Fibroblast of skin of right quadriceps (primary cell): ENCODE data around the gene KIDINS220.

Experiments
- DNase-seq: peaks from one replicate; pipeline ENCODE4 v3.0.0-alpha.2; 2013

The KIDINS220 gene

DNA sequence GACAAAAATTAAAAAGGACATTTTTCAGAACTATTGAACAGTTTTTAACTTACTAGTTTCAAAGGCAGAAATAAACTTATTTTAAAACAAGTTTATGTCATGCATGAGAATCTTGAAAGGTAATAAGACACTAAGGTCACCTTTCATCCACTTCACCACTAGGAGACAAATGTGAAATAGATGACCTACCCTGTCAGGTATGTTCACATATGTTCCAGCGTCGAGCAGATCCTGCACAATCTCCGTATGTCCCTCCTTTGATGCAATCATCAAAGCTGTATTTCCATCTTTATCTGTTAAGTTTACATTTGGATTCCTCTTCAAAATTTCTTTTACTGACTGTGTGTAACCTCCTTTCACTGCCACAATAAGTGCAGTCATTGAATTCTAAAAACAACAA, 34.7 kb downstream of the KIDINS220 start:
- DNase-seq = no peak

DNA sequence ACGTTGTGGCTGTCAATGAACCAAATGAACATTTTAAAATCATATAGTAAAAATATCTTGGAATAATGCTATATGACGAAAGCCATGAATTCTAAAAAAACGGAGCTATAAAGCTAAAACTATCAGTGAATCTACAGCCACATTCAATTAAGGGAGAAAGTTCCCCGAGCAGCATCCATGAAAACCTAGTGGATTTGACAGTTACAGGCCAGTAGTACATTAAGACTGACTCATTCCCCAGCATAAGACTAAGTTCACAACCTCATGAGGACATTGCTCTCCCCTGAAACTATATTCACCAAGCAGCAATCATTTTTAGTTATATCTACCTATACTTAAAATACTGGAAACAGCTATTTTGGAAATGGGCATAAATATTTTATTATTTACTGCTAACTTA, 36.6 kb downstream of the KIDINS220 start:
- DNase-seq = no peak

DNA sequence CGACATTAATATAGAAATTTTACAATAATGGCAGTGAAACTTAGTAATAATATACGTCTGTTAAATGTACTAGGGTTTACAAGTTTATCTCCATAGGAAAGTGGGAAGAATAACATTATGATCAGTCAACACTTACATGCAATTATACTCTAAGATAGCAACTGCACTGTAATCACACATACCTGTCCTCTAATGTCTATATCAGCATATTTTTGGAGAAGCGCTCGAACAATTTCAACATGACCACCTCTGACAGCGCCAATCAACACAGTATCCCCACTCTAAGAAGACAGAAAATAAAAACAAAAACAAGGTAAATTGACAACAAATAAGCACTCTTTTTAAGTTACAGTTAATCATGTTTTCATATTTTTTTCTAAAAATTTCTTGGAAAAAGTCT, 37.2 kb downstream of the KIDINS220 start:
- DNase-seq = no peak

DNA sequence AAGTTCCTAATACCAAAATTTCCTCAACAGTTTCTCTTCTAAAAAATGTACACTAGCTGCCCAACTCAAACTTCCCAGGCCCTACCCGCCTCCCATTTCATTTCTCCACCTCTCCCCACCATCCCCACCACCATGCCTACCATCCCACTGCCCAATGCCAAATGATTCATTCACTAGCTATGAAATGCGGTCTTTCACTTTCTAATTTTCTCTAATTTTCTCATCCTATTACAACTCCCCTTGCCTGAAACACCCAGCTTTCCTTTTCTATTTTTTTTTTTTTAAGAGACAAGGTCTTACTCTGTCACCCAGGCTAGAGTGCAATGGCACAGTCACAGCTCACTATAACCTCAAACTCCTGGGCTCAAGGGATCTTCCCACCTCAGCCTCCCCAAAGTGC, 38.4 kb downstream of the KIDINS220 start:
- no peak for DNase-seq

DNA sequence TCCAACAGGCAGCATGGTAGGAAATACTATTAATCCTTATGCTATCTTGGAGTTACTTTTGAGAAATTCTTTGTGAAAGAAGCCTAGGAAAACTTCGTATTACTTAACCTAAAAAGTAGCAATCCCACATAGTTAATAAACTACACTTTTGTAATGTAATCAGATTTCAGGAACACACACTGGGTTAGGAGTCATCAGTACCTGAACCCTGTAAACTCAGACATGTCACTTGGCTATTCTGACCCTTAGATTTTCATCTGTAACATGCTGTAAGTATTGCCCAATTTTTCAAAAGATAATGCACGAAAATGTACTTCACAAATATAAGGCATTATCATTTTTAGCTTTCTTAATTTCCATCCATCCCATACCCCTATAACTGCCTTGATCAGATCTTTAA, 39.0 kb downstream of the KIDINS220 start:
- DNase-seq = no peak

DNA sequence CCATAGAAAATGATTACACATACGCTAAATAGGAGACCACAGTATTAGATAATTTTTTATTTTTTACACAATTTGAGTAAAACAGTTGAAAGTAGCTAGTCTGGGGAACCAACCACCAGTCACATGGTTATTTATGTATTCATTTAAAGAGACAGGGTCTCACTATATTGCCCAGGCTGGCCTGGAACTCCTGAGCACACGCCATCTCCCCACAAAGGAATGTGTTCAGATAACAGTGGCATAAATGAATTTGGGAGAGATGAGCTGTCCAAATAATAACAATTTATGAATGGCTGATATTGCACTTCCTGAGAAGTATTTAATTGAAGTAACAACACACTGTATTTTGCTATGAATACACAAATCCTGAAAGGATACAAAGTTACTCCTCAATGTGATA, 39.7 kb downstream of the KIDINS220 start:
- no peak for DNase-seq

DNA sequence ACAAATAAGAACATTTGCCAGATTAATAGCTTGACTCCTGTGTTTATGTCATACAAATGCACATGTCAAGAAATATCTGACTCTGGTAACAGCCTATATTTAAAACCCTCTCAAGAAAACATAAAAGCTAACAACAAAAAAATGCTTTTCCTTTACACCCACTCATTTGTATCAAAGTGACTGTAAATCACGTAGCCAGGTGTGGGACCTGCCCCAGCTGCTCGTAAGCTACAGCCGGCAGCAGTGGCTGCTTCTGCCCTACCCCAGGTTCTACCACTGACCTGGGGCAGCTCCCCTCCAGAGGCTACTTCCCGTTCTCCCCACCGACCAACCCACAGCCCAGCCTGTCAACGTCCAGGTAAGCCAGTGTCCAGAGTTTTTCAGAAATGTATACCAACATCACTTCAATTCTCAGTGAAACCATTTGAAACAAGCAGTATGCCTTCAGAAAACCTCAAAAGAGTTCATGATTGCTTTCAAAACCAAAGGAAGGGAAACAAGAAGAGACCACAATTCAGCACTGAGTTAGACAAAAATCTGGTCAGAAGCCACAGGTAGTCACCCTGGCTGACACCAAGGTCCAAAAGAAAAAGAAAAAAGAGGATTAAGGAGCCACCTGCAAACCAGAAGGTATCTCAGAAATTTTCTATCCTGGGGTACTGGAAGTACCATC, 40.4 kb downstream of the KIDINS220 start:
- no peak for DNase-seq

DNA sequence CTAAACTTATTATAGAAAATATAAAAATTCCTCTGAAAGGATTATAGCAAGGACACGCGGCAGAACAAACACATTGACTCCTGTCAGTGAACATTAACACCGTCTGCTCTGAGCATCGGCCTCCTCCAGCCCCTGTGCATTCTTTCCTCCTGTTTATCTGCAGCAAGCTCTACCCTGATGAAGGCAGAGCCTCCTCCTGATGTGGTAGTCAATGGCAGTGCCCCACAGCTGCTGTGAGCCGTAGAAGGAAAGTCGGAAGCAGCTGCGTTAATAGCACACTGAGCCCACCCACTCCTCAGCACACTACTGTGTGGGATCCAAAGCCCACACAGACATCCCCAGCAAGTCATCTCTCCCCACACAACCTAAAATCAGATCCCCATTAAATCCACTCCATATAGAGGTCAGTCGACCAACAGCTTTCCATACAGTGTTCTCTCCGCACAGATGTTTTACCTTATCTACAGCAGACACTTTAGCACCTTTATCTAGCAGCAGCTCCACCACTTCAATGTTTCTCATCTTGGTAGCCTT, 41.0 kb downstream of the KIDINS220 start:
- no peak for DNase-seq

DNA sequence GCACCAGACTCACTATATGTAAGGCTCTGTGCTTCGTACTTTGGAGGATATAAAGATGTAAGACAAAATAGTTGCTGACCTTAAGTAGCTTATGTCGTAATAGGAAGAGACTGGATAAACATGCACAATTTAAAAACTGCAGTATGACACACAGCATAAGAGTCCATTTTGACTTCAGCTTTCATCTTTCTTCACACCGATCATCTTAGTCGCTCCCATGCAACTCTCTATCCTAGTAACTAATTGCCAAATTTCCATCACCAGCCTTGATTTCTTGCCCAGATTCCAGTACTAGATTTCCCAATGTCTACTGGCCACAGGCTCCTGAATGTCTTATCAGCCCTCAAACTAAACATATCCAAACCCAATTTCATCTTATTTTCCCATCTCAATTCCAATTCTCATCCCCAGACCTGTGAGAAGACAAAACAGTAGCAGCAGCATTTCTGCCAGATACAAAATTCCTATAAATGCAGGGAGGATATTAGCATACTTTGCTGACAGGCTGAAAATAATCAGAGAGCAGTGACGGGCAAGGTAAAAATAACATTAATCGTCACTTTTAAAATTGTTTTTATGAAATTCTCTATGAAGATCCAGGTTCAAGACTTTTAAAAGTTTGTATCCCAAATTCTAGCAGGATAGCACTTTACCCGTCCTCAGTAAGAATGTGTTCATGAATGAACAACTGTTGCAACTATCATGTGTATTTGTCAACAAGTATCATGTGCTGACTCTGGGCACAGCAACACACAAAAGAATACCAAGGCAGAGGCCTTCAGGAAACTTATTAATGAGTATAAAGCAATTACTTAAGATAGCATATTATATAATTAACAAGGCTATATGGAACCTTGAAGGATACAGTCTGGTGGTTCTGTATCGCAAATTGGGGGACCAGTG, 42.2 kb downstream of the KIDINS220 start:
- peak; percentile 86 for DNase-seq

DNA sequence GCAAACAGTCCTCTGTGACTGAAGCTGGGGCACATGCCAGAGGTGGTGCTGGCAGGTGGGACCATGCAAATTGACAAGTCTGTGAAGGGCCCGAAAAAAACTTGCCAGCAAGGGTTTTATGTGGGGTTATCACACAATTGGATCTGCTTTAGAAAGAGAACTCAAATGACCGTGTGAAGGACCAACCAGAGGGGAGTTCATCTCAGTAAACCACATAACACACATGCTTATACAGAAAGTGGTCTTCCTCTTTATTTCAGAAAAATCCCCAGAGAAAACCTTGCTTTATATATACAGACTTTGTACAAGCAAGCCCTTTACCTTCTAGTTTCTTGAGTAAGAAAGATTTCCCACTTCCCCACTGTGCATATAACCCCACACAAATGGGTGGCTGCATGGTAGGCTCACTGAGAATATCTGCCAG, 46.7 kb downstream of the KIDINS220 start:
- no peak for DNase-seq

DNA sequence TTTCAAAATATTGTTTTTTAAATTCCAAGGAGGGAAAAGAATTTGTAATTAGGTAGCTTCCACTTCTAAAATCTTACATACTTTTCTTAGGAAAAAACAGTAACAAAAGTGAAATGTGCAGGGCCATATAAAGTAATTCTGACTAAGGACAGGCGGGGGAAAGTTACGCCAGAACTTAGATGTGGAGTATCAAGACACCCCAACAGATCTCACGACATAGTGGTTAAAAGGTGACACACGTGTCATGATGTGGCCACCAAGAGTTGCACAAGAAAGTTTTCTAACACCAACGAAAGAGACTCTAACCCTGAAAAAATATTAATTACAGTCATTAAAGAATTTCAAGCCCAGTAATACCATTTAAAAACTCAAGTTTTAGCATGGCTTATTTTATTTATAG, 51.0 kb downstream of the KIDINS220 start:
- no peak for DNase-seq

DNA sequence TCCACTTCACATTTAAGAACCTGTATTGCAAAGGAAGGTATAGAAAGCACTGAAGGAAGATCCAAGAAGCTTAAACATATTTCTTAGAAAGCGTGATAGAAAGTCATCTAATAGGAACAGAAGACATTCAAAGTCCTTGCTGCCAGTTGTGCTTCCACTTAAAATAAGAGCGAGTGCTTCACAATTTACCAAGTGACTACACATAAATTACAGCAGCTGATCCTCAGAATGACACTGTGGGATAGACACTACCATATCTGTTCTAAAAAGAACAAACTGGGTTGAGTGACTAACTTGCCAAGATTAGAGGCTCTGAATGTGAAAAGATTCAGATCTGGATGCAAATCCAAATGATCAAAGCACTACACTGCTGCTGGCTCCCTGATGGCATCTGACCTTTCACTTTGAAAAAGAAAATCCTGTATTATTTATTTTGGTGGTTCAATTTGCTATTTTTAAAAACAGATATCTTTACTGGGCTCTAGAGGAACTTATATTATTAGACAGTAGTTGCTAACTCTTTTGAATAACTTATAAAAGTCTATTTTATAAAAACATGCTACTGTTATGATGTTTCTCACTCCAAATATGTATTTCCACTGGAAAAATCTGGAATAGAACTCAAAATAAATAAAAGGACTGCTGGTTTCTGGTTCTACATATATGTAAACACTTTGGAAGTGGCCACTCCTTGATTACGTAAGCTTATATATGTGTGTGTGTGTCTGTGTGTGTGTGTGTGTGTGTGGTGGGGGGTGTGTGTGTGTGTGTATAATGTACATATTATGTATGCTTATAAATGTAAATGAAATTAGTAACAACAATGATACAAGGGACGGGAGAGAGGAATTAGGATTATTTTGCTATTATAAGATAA, 57.4 kb downstream of the KIDINS220 start:
- no peak for DNase-seq

DNA sequence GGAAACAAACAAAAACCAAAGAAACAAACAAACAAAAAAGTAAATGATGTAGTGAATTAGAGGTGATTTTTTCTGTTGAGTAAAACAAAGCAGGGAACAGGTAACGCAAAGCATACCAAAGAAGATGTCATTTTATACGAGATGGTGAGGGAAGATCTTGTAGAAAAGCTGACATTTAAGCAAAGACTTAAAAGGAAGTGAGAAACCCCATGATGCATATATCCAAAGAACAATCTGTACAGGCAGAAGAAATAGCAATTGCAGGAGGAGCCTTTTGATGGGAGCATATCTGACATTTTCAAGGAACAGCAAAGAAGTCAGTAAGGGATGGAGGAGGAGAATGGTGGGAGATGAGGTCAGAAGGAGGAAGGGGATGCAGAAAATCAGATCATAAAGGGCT, 63.0 kb downstream of the KIDINS220 start:
- no peak for DNase-seq

DNA sequence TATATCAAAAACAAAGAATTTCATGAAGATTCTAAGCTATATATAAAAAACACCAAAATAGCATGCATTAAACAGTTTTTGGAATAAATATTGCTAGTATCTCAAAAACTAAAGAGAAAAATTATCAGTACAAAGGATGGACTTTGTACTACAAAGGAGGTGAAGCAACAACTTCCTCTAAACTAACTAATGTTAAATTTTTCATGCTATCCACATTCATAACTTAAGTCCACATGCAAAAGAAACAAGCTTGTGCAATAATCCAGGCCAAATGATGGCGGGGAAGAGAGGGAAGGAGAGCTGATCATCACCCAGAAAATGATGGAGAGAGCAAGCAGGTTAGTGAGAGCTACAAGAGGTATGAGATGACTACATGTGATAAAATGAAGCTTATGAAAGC, 70.1 kb downstream of the KIDINS220 start:
- DNase-seq = no peak

DNA sequence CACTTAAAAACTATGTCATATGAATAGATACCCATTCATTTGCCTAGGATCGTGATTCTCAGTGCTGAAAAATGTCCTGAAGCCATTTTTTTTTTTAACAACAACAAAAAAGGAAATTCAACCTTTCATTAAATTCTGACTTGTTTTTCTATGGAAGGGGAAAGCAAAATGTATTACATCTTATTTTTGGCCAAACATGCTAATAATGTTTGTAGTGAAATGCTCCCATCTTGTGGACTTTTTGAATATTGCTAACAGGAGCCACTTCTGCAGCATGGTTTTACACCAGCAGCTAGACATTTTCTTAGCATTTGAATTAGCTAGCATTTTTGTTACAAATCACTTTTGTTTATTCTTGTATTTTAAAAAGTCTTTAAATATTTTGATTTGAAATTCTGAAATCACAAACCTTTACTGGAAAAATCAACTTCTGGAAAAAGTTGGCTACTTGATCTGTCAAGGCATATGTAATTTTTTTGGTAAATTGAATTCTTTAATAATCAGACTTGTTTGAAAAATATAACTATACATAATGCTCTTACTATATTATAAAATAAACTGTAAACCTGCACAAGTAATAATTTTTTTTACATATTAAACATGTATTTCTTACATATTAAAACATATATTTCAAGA, 75.8 kb downstream of the KIDINS220 start:
- peak; percentile 50 for DNase-seq

DNA sequence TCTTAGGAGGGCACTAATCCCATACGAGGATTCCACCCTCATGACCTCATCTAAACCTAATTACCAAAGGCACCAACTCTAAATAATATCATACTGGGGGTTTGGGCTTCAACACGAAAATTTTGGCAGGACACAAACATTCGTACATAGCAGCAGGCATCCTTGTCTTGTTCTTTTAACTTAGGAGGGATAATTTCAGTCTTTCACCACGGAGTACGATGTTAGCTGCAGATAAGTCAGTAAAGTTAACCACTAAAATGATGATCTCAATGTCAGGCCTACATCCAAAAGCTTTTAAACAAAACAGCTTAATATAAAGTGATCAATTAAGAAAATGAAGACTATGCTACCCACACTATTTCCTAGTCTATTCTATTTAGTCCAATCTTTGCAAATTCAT, 80.7 kb downstream of the KIDINS220 start:
- no peak for DNase-seq

DNA sequence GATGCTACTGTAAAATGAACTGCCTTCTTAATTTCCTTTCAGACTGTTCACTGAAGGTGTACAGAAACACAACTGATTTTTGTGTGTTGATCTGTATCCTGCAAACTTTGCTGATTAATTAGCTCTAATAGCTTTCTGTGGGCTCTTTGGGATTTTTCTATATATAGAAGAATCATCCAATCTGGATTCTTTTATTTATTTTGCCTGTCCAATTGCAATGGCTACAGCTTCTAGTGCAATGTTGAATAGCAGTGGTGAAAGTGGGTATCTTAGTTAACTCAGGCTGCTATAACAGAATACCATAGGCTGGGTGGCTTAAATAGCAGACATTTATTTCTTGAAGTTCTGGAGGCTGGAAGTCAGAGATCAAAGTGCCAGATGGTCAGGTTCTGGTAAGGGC, 81.2 kb downstream of the KIDINS220 start:
- DNase-seq = no peak

DNA sequence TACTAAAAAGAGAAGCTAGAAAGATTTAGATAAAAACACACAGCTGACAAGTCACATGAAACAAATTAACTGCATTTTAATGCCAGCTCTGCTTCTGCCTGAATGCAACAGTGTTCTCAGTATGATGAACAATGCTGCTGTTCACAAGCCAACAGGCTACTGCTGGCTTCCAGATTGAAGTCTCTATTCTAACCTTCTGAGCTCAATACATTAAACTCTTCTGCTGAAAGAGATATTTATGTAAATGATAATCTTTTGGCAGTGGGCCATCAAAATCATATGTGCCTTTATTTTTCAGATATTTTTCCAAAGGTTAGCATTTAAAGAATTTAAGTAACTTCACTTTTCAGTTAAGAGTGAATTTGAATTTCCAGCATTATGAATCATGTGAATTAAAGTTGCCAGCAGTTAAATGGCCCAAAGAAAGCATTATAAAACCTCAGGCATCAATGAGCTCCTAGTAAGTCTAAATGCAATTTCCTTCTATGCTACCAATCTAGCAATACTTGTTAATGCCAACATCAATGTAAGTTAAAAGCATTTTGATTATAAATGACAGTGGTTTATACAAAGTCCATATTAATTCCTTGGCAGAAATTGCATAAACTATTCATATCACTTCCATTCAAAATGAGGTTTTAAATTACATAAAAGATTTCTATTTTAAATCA, 83.2 kb downstream of the KIDINS220 start:
- peak; percentile 38 for DNase-seq

DNA sequence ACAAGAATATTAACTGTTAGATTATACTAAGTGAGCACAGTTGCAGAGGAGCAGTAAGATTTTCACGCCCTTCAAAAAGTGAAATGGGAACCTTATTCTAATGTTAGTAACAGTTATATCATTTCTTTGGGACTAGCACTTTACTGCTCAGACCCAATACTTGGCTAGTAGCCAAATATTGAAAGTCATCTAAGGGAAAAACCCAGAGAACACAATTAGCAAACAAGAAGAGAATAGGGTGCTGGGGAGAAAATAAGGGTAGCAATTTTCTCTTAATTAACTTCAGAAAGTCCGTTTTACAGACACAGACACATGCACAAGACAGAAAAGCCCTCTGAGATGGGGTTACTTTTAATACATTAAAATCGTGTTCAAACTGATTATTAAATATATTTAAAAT, 83.8 kb downstream of the KIDINS220 start:
- DNase-seq = no peak

DNA sequence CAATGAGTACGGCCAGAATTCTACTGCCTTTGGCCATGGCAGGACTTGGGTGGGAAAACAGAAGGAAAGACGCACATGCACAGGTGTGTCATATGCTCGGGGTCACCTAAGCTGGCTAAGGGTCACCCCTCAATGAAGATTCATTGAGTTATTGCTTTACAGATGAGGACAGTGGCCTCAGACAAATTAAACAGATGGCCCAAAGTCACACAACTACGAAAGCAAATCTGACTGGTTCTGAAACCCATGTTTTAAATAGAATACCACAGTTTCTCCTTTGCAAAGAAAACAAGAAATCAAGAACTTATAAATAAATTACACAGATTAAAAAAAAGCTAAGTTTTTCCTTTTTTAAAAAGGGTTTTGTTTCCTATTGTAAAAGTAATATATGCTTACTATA, 85.0 kb downstream of the KIDINS220 start:
- no peak for DNase-seq

DNA sequence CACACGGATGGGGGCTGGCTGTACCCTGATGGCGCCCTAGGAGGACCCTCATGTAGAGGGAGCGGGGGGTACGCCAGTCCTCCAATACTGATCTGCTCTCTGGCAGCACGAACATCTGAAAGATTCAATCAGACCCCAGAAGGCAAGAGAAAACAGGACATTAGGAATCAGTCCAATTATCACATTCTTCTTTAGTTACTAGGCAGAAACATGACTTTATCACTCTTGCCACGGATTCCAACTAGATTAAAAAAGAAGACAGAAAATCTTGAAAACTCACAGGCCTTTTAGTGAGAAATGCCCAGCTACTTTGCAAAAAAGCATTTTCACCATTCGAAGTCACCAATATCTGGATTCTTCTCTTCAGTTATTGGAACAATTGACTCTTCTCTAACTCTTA, 87.2 kb downstream of the KIDINS220 start:
- DNase-seq = peak; percentile 39

DNA sequence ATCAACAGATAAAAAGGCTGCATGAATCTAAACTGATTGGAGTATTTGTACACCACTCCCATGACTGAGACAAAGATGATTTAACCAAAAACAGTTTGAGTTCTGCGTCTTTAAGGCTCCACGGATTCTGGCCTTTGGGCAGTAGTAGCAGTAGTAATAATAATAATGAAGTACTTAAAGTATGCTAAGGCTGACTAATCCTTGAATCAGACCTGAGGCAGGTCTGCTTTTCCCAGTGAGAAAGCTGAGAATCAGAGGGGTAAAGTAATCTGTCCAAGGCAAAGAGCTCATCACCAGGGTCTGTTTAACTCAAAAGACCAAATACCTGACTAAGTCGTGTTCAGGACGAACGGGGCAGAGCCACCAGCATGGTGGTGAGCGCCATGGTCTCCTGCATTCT, 94.2 kb downstream of the KIDINS220 start:
- DNase-seq = no peak
